ENCODE measurements around the gene EIF4EBP3.

Gene EIF4EBP3

DNA sequence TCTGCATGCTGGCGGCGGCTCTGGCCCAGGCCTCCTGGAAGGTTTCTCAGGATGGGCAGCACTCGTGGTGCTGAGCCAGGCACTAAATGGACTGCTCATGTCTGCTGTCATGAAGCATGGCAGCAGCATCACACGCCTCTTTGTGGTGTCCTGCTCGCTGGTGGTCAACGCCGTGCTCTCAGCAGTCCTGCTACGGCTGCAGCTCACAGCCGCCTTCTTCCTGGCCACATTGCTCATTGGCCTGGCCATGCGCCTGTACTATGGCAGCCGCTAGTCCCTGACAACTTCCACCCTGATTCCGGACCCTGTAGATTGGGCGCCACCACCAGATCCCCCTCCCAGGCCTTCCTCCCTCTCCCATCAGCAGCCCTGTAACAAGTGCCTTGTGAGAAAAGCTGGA is 20.4 kb downstream of the EIF4EBP3 start:
- TF ChIP-seq, protein P1, sequence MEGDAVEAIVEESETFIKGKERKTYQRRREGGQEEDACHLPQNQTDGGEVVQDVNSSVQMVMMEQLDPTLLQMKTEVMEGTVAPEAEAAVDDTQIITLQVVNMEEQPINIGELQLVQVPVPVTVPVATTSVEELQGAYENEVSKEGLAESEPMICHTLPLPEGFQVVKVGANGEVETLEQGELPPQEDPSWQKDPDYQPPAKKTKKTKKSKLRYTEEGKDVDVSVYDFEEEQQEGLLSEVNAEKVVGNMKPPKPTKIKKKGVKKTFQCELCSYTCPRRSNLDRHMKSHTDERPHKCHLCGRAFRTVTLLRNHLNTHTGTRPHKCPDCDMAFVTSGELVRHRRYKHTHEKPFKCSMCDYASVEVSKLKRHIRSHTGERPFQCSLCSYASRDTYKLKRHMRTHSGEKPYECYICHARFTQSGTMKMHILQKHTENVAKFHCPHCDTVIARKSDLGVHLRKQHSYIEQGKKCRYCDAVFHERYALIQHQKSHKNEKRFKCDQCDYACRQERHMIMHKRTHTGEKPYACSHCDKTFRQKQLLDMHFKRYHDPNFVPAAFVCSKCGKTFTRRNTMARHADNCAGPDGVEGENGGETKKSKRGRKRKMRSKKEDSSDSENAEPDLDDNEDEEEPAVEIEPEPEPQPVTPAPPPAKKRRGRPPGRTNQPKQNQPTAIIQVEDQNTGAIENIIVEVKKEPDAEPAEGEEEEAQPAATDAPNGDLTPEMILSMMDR (IDR thresholded peaks at IDR 0.05; ENCODE audit: low read length, missing control alignments) = no peak
- H3K4me3 ChIP-seq (replicated peaks; ENCODE audit: low read depth, low read length) = no peak overlapping the region
- DNase-seq (ENCODE audit: low read depth) = no peak

DNA sequence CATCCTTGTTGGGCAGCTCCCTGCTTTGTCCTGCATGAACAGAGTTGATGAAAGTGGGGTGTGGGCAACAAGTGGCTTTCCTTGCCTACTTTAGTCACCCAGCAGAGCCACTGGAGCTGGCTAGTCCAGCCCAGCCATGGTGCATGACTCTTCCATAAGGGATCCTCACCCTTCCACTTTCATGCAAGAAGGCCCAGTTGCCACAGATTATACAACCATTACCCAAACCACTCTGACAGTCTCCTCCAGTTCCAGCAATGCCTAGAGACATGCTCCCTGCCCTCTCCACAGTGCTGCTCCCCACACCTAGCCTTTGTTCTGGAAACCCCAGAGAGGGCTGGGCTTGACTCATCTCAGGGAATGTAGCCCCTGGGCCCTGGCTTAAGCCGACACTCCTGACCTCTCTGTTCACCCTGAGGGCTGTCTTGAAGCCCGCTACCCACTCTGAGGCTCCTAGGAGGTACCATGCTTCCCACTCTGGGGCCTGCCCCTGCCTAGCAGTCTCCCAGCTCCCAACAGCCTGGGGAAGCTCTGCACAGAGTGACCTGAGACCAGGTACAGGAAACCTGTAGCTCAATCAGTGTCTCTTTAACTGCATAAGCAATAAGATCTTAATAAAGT is 21.1 kb downstream of the EIF4EBP3 start:
- TF ChIP-seq, protein P1 (IDR thresholded peaks at IDR 0.05; ENCODE audit: low read length, missing control alignments) = no peak
- DNase-seq (ENCODE audit: low read depth) = no peak
- no peak overlapping the region for H3K4me3 ChIP-seq (replicated peaks; ENCODE audit: low read depth, low read length)

DNA sequence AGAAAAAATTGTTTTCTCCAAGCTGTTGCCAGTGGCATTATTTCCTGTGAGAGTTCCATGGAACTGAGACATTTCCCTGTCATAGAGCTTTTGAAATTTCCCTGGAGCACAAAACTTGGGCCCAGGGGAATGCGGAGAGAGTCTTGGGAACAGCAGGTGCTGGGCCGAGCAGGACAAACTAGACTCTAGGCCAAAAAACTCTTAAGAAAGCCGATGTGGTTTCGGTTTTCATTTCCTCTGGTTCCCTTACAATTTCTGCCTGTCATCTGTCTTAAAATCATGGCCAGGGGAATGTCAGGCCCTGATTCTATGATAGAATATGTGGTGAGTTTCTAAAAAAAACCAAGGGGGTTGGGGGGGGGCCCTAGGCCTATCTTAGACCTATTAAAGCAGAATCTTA is 21.7 kb downstream of the EIF4EBP3 start:
- TF ChIP-seq, protein P1 (IDR thresholded peaks at IDR 0.05; ENCODE audit: low read length, missing control alignments) = no peak
- no peak for DNase-seq (ENCODE audit: low read depth)
- H3K4me3 ChIP-seq (replicated peaks; ENCODE audit: low read depth, low read length) = no peak overlapping the region

DNA sequence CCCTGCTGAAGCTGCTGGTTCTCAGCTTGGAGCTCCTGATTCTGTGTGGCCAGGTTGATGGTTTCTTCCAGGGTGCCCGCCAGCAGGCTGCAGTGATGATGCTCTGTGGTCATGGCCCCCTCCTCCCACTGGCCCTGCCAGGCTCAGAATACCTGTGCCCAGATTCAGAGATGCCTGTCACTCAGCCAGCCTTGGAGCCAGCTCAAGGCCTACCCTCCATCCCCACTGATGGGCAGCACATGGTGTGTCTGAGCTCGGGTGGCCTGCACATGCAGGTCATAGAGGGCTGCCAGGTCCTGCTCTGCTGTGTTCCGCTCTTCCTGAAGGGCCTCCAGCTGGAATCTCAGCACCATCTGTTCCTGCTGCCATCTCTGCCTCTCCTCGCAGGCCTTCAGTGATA is 22.6 kb downstream of the EIF4EBP3 start:
- DNase-seq (ENCODE audit: low read depth) = no peak
- no peak overlapping the region for H3K4me3 ChIP-seq (replicated peaks; ENCODE audit: low read depth, low read length)
- TF ChIP-seq, protein P1 (IDR thresholded peaks at IDR 0.05; ENCODE audit: low read length, missing control alignments) = no peak

DNA sequence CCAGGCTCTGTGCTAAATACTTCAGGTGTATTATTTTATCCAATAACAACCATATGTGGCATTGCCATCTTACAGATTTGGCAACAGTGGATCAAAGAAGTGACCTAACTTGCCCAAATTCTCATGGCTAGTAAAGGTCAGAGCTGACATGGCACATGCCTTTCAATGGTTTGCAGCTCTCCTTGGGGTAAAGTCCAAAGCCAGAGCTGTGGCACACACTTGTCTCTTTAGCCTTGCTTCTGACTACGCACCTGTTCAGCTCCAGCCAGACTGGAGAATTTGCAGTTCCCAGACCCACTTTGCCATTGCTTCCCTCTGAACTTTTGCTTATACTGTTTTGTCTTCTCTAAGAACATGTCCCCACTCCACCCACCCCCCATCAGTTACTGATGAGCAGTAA is 23.0 kb downstream of the EIF4EBP3 start:
- TF ChIP-seq, protein P1 (IDR thresholded peaks at IDR 0.05; ENCODE audit: low read length, missing control alignments) = no peak
- H3K4me3 ChIP-seq (replicated peaks; ENCODE audit: low read depth, low read length) = no peak overlapping the region
- DNase-seq (ENCODE audit: low read depth) = no peak

DNA sequence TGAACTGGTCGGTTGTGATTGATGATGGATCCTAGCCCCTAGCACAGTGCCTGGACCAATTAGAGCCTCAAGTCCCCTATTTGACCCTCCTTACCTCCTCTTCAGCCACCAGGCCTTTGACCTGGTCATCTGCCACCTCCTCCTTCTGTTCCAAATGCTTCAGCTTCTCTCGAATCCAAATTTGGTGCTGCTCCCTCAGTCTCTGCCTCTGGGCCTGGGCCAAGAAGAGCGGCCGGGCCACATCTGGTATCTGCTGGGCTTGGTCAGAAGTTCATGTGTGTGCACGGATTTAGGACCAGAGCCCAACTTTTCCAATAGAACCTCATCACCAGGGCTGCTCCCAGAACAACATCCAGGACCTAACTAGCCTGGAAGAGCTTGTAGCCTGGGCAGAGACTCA is 23.6 kb downstream of the EIF4EBP3 start:
- TF ChIP-seq, protein P1 (IDR thresholded peaks at IDR 0.05; ENCODE audit: low read length, missing control alignments) = no peak
- DNase-seq (ENCODE audit: low read depth) = no peak
- H3K4me3 ChIP-seq (replicated peaks; ENCODE audit: low read depth, low read length) = no peak overlapping the region

DNA sequence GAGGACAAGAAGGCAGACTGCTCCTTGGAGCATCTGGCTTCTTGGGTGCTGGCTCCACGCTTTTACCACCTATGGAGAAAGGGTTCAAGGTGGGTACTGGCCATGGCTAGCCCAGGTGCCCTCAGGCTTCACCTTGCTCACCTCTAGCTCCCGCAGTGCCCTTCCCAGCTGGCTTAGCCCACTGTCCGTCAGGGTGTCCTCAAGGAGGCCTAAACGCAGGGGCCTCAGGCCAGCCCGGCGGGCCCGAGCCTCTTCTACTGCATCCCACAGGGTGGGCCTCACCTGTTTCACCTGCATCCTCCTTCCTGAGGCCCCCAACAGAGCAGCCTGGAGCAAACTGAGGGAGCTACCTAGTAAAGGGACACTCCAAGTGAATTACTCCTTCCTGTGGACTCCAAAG is 26.2 kb downstream of the EIF4EBP3 start:
- TF ChIP-seq, protein P1 (IDR thresholded peaks at IDR 0.05; ENCODE audit: low read length, missing control alignments) = no peak
- DNase-seq (ENCODE audit: low read depth) = no peak

More for the DNA sequence above, 26.2 kb downstream of the EIF4EBP3 start:
- no peak overlapping the region for H3K4me3 ChIP-seq (replicated peaks; ENCODE audit: low read depth, low read length)

All from fibroblast of pulmonary artery (primary cell).